Suprapubic skin (tissue), 4 donors: ENCODE results near the gene TBX4.

Source experiments
- EP300 ChIP-seq: sonication (generic); formaldehyde crosslinking; IDR thresholded peaks from one replicate; pipeline ENCODE4 v1.6.1; 2017; ENCODE audit warnings: antibody characterized with exemption
- POLR2A ChIP-seq, 2 donors: fragments of 450-650 bp; IDR thresholded peaks; one replicate each; pipeline ENCODE4 v1.6.1; 2017; ENCODE audit warnings: antibody characterized with exemption in 2 of 2, mild to moderate bottlenecking in 2 of 2, moderate library complexity in 2 of 2
- POLR2AphosphoS5 ChIP-seq, 3 donors: sonication (generic); formaldehyde crosslinking; IDR thresholded peaks; one replicate each; pipeline ENCODE4 v1.6.1; 2017; ENCODE audit warnings: antibody characterized with exemption in 3 of 3
- TF ChIP-seq, protein P1 (sequence below), 2 donors: fragments of 200-600 bp in 1 of 2; fragments of 450-650 bp in 1 of 2; sonication (generic) in 1 of 2; IDR thresholded peaks; one replicate each; pipeline ENCODE4 v1.5.1; 2016 to 2019; ENCODE audit warnings: antibody characterized with exemption in 2 of 2, mild to moderate bottlenecking in 1 of 2, moderate library complexity in 1 of 2

DNA sequence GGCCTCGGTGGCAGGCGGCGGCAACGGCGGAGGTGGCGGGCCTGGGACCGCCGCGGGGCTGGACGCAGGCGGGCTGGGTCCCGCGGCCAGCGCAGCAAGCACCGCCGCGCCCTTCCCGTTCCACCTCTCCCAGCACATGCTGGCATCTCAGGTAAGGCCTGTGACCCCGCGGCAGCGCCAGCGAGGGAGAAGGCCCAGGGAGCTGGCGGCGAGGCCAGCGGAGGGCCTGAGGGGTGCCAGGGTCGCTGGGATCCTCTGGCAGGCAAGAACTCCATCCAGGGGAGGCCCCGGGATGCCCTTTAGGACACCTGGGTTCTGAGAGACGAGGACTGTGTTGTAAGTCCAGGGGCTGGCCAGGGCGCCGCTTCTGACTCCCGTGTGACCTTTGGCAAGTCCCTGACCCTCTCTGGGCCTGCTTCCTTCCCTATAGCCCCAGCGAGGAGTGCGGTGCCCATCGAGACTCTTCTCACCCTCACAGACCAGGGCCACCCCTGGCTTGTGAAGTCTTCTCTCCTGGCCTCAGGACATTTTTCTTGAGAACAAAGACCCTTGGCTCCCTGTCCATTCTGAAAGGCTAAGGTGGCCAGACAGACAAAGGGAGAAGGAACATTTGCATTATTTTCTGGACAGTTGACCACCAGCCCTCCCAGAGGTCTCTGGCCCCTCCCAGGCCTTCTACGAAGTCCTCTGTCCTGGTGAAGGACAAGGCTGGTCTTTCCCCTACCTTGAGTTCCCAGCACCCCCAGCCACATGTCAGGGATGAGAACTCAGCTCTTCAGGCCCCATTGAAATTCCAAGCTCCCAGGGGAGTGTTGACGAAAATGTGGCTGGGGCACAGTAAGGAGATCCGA lies 46.3 kb upstream of the TBX4 start:
- no peak for TF ChIP-seq EP300
- TF ChIP-seq, protein P1, sequence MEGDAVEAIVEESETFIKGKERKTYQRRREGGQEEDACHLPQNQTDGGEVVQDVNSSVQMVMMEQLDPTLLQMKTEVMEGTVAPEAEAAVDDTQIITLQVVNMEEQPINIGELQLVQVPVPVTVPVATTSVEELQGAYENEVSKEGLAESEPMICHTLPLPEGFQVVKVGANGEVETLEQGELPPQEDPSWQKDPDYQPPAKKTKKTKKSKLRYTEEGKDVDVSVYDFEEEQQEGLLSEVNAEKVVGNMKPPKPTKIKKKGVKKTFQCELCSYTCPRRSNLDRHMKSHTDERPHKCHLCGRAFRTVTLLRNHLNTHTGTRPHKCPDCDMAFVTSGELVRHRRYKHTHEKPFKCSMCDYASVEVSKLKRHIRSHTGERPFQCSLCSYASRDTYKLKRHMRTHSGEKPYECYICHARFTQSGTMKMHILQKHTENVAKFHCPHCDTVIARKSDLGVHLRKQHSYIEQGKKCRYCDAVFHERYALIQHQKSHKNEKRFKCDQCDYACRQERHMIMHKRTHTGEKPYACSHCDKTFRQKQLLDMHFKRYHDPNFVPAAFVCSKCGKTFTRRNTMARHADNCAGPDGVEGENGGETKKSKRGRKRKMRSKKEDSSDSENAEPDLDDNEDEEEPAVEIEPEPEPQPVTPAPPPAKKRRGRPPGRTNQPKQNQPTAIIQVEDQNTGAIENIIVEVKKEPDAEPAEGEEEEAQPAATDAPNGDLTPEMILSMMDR (IDR thresholded peaks at IDR 0.05) = no peak
- no peak for TF ChIP-seq POLR2A (IDR thresholded peaks at IDR 0.05)
- no peak for TF ChIP-seq POLR2AphosphoS5 (IDR thresholded peaks at IDR 0.05)
